Mesendoderm (in vitro differentiated cells): ENCODE measurements around the gene NDUFS5.
A peak's percentile ranks its signal among the peaks of the same experiment; 100 is the strongest.

Source experiments
- DNase-seq: peaks from one replicate; pipeline ENCODE4 v3.0.0; 2013
- H2AK5ac ChIP-seq: 2 replicates; pipeline ENCODE4 v1.6.1; 2013; ENCODE audit warnings: low read length, inconsistent platforms
- H2BK120ac ChIP-seq: 2 replicates; pipeline ENCODE4 v1.6.1; 2013; ENCODE audit warnings: low read depth, mild to moderate bottlenecking, low read length, moderate library complexity, mixed read lengths
- H2BK15ac ChIP-seq: replicated peaks from 2 replicates; pipeline ENCODE4 v1.6.1; 2013; ENCODE audit warnings: low read depth, mild to moderate bottlenecking, moderate library complexity
- H2BK5ac ChIP-seq: 2 replicates; pipeline ENCODE4 v1.6.1; 2013; ENCODE audit warnings: low read length, inconsistent platforms
- H3K18ac ChIP-seq: 2 replicates; pipeline ENCODE4 v1.6.1; 2013; ENCODE audit warnings: mild to moderate bottlenecking, low read length, mixed read lengths
- H3K23ac ChIP-seq: one replicate; pipeline ENCODE4 v1.6.1; 2013; ENCODE audit warnings: low read length
- H3K27ac ChIP-seq: 2 replicates; pipeline ENCODE4 v1.5.1; 2013; ENCODE audit warnings: low read depth, mild to moderate bottlenecking, inconsistent platforms, low read length, moderate library complexity
- H3K27me3 ChIP-seq: 2 replicates; pipeline ENCODE4 v1.6.1; 2013; ENCODE audit warnings: low read length, control low read depth, mild to moderate bottlenecking, inconsistent platforms; ENCODE audit not compliant: insufficient read depth, poor library complexity
- H3K36me3 ChIP-seq: 2 replicates; pipeline ENCODE4 v1.6.1; 2013; ENCODE audit warnings: low read length, inconsistent platforms; ENCODE audit not compliant: control insufficient read depth, insufficient read depth
- H3K4ac ChIP-seq: one replicate; pipeline ENCODE4 v1.6.1; 2013; ENCODE audit warnings: low read depth, mild to moderate bottlenecking, low read length, moderate library complexity
- H3K4me1 ChIP-seq: 2 replicates; pipeline ENCODE4 v1.6.1; 2013; ENCODE audit warnings: low read depth, low read length, inconsistent platforms; ENCODE audit not compliant: control insufficient read depth
- H3K4me2 ChIP-seq: 2 replicates; pipeline ENCODE4 v1.6.1; 2013; ENCODE audit warnings: low read length
- H3K4me3 ChIP-seq: 2 replicates; pipeline ENCODE4 v1.5.1; 2013; ENCODE audit warnings: mild to moderate bottlenecking, low read length
- H3K56ac ChIP-seq: one replicate; pipeline ENCODE4 v1.6.1; 2013; ENCODE audit warnings: low read length
- H3K79me1 ChIP-seq: 2 replicates; pipeline ENCODE4 v1.6.1; 2013; ENCODE audit warnings: low read length, inconsistent platforms
- H3K79me2 ChIP-seq: 2 replicates; pipeline ENCODE4 v1.6.1; 2013; ENCODE audit warnings: mild to moderate bottlenecking, low read length; ENCODE audit not compliant: control insufficient read depth, insufficient read depth
- H3K9ac ChIP-seq: 2 replicates; pipeline ENCODE4 v1.6.1; 2013; ENCODE audit warnings: low read length, inconsistent platforms
- H4K5ac ChIP-seq: one replicate; pipeline ENCODE4 v1.6.1; 2013; ENCODE audit warnings: low read length
- H4K8ac ChIP-seq: one replicate; pipeline ENCODE4 v1.6.1; 2013; ENCODE audit warnings: low read depth, mild to moderate bottlenecking, control low read depth, low read length, moderate library complexity
- WGBS: extraction: QIAGEN DNeasy Blood & Tissue Kit; methylation state at CpG from one replicate; pipeline ENCODE4 v1.1.7; 2013; ENCODE audit warnings: low lambda C conversion rate, missing lambda C conversion rate; ENCODE audit not compliant: insufficient coverage; ENCODE audit errors: extremely low coverage; 5-methylcytosine and 5-hydroxymethylcytosine counted together

NDUFS5 gene

GRCh38 chr1:38990386-38990737 is 35.8 kb upstream of the NDUFS5 start:
- Histone ChIP-seq H3K9ac (peak overlapping the region; percentile 72), H2BK15ac (peak overlapping the region; percentile 25), H3K18ac (peak overlapping the region; percentile 92), H2BK120ac (peak overlapping the region; percentile 34), H2BK5ac (no peak overlapping the region), H4K5ac (no peak overlapping the region), H4K8ac (peak overlapping the region; percentile 30), H3K79me2 (peaks cover 42% of the 10 kb centered on the region), H3K23ac (no peak overlapping the region), H3K27me3 (no peaks in the 10 kb centered on the region), H3K4me3 (no peak overlapping the region), H3K4me2 (peak overlapping the region; percentile 70), H3K4me1 (peaks cover 5% of the 10 kb centered on the region), H3K36me3 (no peaks in the 10 kb centered on the region), H2AK5ac (no peak overlapping the region), H3K79me1 (no peaks in the 10 kb centered on the region), H3K4ac (peak overlapping the region; percentile 75), H3K56ac (peak overlapping the region; percentile 86), H3K27ac (peak overlapping the region; percentile 79)
- no peak for DNase-seq
- no CpG with 5 or more reads among the region's 5 CpGs for WGBS

GRCh38 chr1:38990738-38991637 is 35.2 kb upstream of the NDUFS5 start, which contains the start of gene AKIRIN1:
Gene AKIRIN1, plus strand, starts transcription at chr1:38991276. Its CDS starts 105 bp downstream, at chr1:38991381.
- DNase-seq: peak; percentile 98
- peak within 1 kb of the TSS; percentile 23 for H4K5ac ChIP-seq
- H3K79me1 ChIP-seq: no peaks in the 10 kb centered on the region
- H3K23ac ChIP-seq: peak within 1 kb of the TSS; percentile 99
- H3K9ac ChIP-seq: peak within 1 kb of the TSS; percentile 99
- H3K56ac ChIP-seq: peak within 1 kb of the TSS; percentile 98
- H3K18ac ChIP-seq: peak within 1 kb of the TSS; percentile 99
- peak within 1 kb of the TSS; percentile 84 for H3K4me2 ChIP-seq
- H3K36me3 ChIP-seq: no peaks in the 10 kb centered on the region
- peak within 1 kb of the TSS; percentile 99 for H3K4me3 ChIP-seq
- WGBS: no CpG with 5 or more reads among the region's 76 CpGs
- peaks cover 5% of the 10 kb centered on the region for H3K4me1 ChIP-seq
- peak within 1 kb of the TSS; percentile 98 for H3K27ac ChIP-seq
- H2AK5ac ChIP-seq: peak within 1 kb of the TSS; percentile 65
- peak within 1 kb of the TSS; percentile 67 for H4K8ac ChIP-seq
- H3K4ac ChIP-seq: peak within 1 kb of the TSS; percentile 100
- peaks cover 48% of the 10 kb centered on the region for H3K79me2 ChIP-seq
- no peaks in the 10 kb centered on the region for H3K27me3 ChIP-seq
- H2BK120ac ChIP-seq: peak within 1 kb of the TSS; percentile 83
- H2BK15ac ChIP-seq: peak within 1 kb of the TSS; percentile 37
- H2BK5ac ChIP-seq: peak within 1 kb of the TSS; percentile 96

GRCh38 chr1:38991638-38992411 is 34.3 kb upstream of the NDUFS5 start:
- Histone ChIP-seq H3K27ac (peak overlapping the region; percentile 98), H3K9ac (peak overlapping the region; percentile 99), H3K4ac (peak overlapping the region; percentile 100), H2AK5ac (peak overlapping the region; percentile 65), H3K79me2 (peaks cover 56% of the 10 kb centered on the region), H2BK15ac (peak overlapping the region; percentile 37), H3K79me1 (no peaks in the 10 kb centered on the region), H2BK120ac (peak overlapping the region; percentile 83), H3K27me3 (no peaks in the 10 kb centered on the region), H4K5ac (no peak overlapping the region), H3K18ac (peak overlapping the region; percentile 99), H4K8ac (peak overlapping the region; percentile 67), H3K4me1 (peaks cover 5% of the 10 kb centered on the region), H3K56ac (peak overlapping the region; percentile 98), H2BK5ac (no peak overlapping the region), H3K23ac (no peak overlapping the region), H3K4me3 (peak overlapping the region; percentile 99), H3K4me2 (peak overlapping the region; percentile 84), H3K36me3 (no peaks in the 10 kb centered on the region)
- no CpG with 5 or more reads among the region's 30 CpGs for WGBS
- DNase-seq: peak; percentile 74

DNA sequence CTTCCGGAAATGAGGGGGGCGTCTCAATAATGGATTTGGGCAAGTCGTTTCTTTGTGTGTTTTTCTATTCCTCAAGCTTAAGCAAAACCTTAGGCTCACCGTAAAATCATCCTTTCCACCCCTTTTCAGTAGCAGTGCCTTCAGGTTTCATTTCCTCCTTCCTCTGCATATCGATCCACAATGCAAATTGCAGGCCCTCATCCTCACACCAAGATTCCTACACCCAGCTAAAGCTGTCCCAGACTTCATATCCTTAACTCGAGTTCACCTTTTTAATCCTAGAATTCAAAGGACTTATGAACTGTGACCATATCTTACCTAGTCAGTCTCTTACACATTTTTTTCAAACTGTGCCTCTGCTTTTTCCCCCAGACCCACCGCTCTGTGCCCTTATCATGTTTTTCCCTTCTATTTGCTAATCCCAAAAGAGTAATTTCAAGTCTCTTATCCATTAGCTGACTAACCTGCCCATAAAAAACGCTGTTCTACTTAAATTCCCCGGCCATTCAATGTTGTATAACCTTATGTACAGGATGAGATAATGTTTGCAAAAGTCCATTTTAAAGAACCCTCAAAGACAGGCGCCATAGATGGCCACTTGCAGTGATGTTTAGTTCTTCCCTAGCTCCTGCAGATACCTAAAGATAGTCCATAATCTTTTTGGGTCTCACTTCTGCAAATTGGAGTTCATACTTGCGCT is 33.6 kb upstream of the NDUFS5 start:
- Histone ChIP-seq H2BK120ac (no peak overlapping the region), H4K8ac (no peak overlapping the region), H3K56ac (peak overlapping the region; percentile 98), H3K18ac (no peak overlapping the region), H3K27ac (no peak overlapping the region), H3K4ac (no peak overlapping the region), H3K4me1 (peaks cover 5% of the 10 kb centered on the region), H3K9ac (peak overlapping the region; percentile 99), H3K79me1 (no peaks in the 10 kb centered on the region), H2BK5ac (no peak overlapping the region), H3K4me3 (peak overlapping the region; percentile 99), H3K27me3 (no peaks in the 10 kb centered on the region), H2AK5ac (peak overlapping the region; percentile 65), H3K23ac (no peak overlapping the region), H3K79me2 (peaks cover 61% of the 10 kb centered on the region), H3K4me2 (peak overlapping the region; percentile 84), H4K5ac (no peak overlapping the region), H3K36me3 (peaks cover 2% of the 10 kb centered on the region), H2BK15ac (no peak overlapping the region)
- no CpG with 5 or more reads among the region's 11 CpGs for WGBS
- DNase-seq: peak; percentile 17

- H2BK15ac ChIP-seq: no peak overlapping the region
- H2BK120ac ChIP-seq: no peak overlapping the region
- H3K9ac ChIP-seq: no peak overlapping the region
- no peak for DNase-seq
- H3K18ac ChIP-seq: no peak overlapping the region
- no peak overlapping the region for H3K27ac ChIP-seq
- peaks cover 71% of the 10 kb centered on the region for H3K79me2 ChIP-seq
- H2AK5ac ChIP-seq: no peak overlapping the region
- H3K4me3 ChIP-seq: no peak overlapping the region
- no peak overlapping the region for H3K23ac ChIP-seq
- H4K5ac ChIP-seq: no peak overlapping the region
- no peak overlapping the region for H3K4ac ChIP-seq
- no peak overlapping the region for H3K56ac ChIP-seq
- no peaks in the 10 kb centered on the region for H3K27me3 ChIP-seq
- peaks cover 5% of the 10 kb centered on the region for H3K4me1 ChIP-seq
- no peak overlapping the region for H4K8ac ChIP-seq
- no peak overlapping the region for H3K4me2 ChIP-seq
- WGBS: no CpG with 5 or more reads among the region's 5 CpGs
- H2BK5ac ChIP-seq: no peak overlapping the region
- peaks cover 2% of the 10 kb centered on the region for H3K36me3 ChIP-seq
- H3K79me1 ChIP-seq: no peaks in the 10 kb centered on the region
Observed at GRCh38 chr1:38994196-38994595, 32.0 kb upstream of the NDUFS5 start.
